Measurements from ENCODE around the gene FAM193B.

GRCh38 chr5:177595026-177595585 is 40.7 kb upstream of the FAM193B start:
- TF ChIP-seq FOXM1 (IDR thresholded peaks at IDR 0.05; ENCODE audit: borderline replicate concordance) (no peak), CTBP1 (IDR thresholded peaks at IDR 0.05; ENCODE audit: borderline replicate concordance) (no peak), ARNT (IDR thresholded peaks at IDR 0.05) (no peak), BHLHE40 (IDR thresholded peaks at IDR 0.05; ENCODE audit: borderline replicate concordance) (no peak)

All from HEK293T (cell line).